Left ventricle myocardium inferior (tissue), 1 donor: ENCODE measurements around the gene GPR27. TPM values are rescaled to one million over a fixed set of nuclear protein-coding genes. Genes with fewer than 3 reads are reported as not detected.

Source experiments
- DNase-seq: peaks from one replicate; pipeline ENCODE4 v3.0.0-alpha.2; 2020
- H3K27ac ChIP-seq: fragments of 200-600 bp; replicated peaks from 2 replicates; pipeline ENCODE4 v1.8.0; 2021
- H3K27me3 ChIP-seq: fragments of 200-600 bp; 2 replicates; pipeline ENCODE4 v1.8.0; 2021; ENCODE audit warnings: low read depth
- H3K36me3 ChIP-seq: fragments of 200-600 bp; 2 replicates; pipeline ENCODE4 v1.8.0; 2021
- H3K4me1 ChIP-seq: fragments of 200-600 bp; 2 replicates; pipeline ENCODE4 v1.8.0; 2021
- H3K4me3 ChIP-seq: fragments of 200-600 bp; 2 replicates; pipeline ENCODE4 v1.8.0; 2021; ENCODE audit warnings: mild to moderate bottlenecking, moderate library complexity
- H3K9me3 ChIP-seq: fragments of 200-600 bp; replicated peaks from 2 replicates; pipeline ENCODE4 v1.8.0; 2021
- intact Hi-C: fragments of 100-400 bp; cut with micrococcal nuclease; formaldehyde crosslinking; loops from one replicate; pipeline ENCODE4 v1.11.0; 2022
- total RNA-seq: library from RNA; stranded (reverse); fragmentation: NEBNext Ultra II Directional; extraction: Animal tissue kit (Norgen Biotek cat#: 25700); gene quantifications from one replicate; pipeline ENCODE4 v1.2.1, GENCODE V29; 2021
- TF ChIP-seq, protein P1 (sequence below): fragments of 200-600 bp; IDR thresholded peaks from 2 replicates; pipeline ENCODE4 v1.8.0; 2021; ENCODE audit warnings: antibody characterized with exemption, mild to moderate bottlenecking, borderline replicate concordance
- donor health status: DM: no; HTN: yes; CAD: no; lungs with severe emphysema.

Gene GPR27
- total RNA-seq, 1 donor from 2014 or later, result 7.3 TPM

GRCh38 chr3:71724584-71725270 lies 28.9 kb upstream of the GPR27 start:
- intact Hi-C loops, result no loop called here
- Histone ChIP-seq H3K27ac (peak overlapping the region; percentile 87), H3K27me3 (no peaks in the 10 kb centered on the region), H3K4me1 (peaks cover 32% of the 10 kb centered on the region), H3K9me3 (no peaks in the 10 kb centered on the region), H3K4me3 (peak overlapping the region; percentile 74), H3K36me3 (no peaks in the 10 kb centered on the region)
- DNase-seq, result peak; percentile 55
- TF ChIP-seq, protein P1, sequence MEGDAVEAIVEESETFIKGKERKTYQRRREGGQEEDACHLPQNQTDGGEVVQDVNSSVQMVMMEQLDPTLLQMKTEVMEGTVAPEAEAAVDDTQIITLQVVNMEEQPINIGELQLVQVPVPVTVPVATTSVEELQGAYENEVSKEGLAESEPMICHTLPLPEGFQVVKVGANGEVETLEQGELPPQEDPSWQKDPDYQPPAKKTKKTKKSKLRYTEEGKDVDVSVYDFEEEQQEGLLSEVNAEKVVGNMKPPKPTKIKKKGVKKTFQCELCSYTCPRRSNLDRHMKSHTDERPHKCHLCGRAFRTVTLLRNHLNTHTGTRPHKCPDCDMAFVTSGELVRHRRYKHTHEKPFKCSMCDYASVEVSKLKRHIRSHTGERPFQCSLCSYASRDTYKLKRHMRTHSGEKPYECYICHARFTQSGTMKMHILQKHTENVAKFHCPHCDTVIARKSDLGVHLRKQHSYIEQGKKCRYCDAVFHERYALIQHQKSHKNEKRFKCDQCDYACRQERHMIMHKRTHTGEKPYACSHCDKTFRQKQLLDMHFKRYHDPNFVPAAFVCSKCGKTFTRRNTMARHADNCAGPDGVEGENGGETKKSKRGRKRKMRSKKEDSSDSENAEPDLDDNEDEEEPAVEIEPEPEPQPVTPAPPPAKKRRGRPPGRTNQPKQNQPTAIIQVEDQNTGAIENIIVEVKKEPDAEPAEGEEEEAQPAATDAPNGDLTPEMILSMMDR, result no peak

DNA sequence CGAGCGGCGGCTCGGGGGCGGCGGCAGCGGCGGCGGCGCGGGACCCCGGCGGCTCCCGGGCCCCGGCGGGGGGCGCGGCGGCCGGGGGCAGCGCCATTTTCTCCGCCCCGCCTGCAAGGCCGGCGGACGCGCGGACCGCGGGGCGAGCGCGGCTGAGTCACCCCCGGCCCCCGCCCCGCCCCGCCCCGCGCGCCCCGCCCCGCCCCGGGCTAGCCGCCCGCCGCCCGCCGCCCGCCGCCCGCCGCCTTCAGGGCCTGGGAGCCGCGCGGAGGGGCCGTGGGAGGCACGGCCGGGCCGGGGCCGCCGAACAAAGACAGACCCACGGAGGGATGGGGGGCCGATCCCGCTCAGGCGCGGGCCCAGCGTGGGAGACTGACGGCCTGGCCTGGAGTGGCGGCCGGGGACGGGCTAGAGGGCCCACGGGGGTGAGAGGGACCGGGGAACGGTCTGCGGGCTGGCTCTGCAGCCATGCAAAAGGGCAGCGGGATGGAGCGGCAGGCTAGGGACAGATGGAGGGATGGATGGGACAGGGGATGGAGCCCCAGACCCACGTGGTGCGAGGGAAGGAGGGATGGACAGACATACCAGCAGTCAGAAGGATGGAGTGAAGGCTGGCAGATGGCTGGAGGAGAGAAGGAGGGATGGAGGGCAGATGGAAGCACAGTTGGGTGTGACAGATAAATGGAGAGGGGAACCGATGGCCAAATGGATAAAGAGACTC lies 28.2 kb upstream of the GPR27 start, which contains the start of gene EIF4E3:
Gene EIF4E3 (minus strand): TSS at position 132 of the 721 bp plus-strand sequence. CDS start 35 bp downstream, at position 97.
- DNase-seq, result peak; percentile 26
- intact Hi-C loops, result no loop called here
- TF ChIP-seq, protein P1, result no peak

DNA sequence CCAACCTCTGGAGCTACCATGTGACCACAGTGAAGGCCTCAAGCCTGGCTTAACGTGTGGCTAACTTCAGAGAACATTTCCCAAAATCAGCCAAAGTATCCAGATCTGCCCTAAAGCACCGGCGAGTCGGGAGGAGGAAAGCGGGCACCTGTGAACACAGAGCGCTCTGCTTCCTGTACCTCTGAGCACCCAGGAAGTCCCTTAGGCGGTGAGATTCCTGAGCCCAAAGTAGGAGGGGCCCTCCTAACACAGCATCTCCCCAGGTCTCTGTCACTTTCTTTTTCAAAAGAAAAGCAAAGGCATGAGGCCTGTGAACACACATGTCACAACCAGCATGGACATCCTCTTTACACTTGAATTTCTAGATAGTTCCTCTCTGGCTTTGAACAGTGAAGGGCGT lies 27.5 kb upstream of the GPR27 start:
- peak overlapping the region; percentile 74 for H3K4me3 ChIP-seq
- DNase-seq, result no peak
- TF ChIP-seq, protein P1, result no peak
- H3K4me1 ChIP-seq, result peaks cover 36% of the 10 kb centered on the region
- intact Hi-C loops, result no loop called here
- no peak overlapping the region for H3K27ac ChIP-seq
- H3K27me3 ChIP-seq, result no peaks in the 10 kb centered on the region
- no peaks in the 10 kb centered on the region for H3K9me3 ChIP-seq
- H3K36me3 ChIP-seq, result no peaks in the 10 kb centered on the region

More for the DNA sequence above, 28.2 kb upstream of the GPR27 start, which contains the start of gene EIF4E3:
- Histone ChIP-seq H3K9me3 (no peaks in the 10 kb centered on the region), H3K27me3 (no peaks in the 10 kb centered on the region), H3K4me3 (peak within 1 kb of the TSS; percentile 74), H3K36me3 (no peaks in the 10 kb centered on the region), H3K27ac (peak within 1 kb of the TSS; percentile 87), H3K4me1 (peaks cover 36% of the 10 kb centered on the region)

GRCh38 chr3:71728632-71729342 lies 24.9 kb upstream of the GPR27 start:
- Histone ChIP-seq H3K27ac (no peak overlapping the region), H3K9me3 (no peaks in the 10 kb centered on the region), H3K36me3 (no peaks in the 10 kb centered on the region), H3K4me1 (peaks cover 30% of the 10 kb centered on the region), H3K4me3 (no peak overlapping the region), H3K27me3 (no peaks in the 10 kb centered on the region)
- TF ChIP-seq, protein P1, result no peak
- no peak for DNase-seq
- intact Hi-C loops, result no loop called here

DNA sequence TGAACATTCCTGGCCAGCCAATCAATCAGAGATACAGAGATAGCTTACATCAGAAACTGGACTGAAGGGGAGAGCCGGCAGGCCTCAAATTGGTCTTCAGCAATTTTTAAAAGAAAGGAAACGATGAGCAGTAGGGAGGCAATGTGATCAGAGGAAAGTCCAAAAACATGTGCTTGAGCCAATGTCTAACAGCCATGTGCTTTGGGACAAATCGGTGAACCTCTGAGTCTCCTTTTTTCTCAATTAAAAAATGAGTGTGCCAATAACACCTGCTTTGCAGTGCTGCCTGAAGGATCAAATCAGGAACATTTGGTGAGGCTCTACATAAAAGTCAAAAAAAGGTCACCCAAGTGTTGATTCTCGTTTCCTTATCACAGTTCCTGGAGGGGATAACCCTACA lies 21.0 kb upstream of the GPR27 start:
- intact Hi-C loops, result no loop called here
- Histone ChIP-seq H3K4me3 (no peak overlapping the region), H3K27me3 (no peaks in the 10 kb centered on the region)

More for the DNA sequence above, 21.0 kb upstream of the GPR27 start:
- H3K36me3 ChIP-seq, result no peaks in the 10 kb centered on the region
- H3K27ac ChIP-seq, result no peak overlapping the region
- H3K9me3 ChIP-seq, result no peaks in the 10 kb centered on the region
- DNase-seq, result no peak
- TF ChIP-seq, protein P1, result no peak
- H3K4me1 ChIP-seq, result peaks cover 10% of the 10 kb centered on the region
